Spleen (tissue), 11 donors: Measurements from ENCODE around the gene GBA2. TPM values are rescaled to one million over a fixed set of nuclear protein-coding genes. Genes with fewer than 3 reads are reported as not detected.

Source experiments
- DNase-seq: peaks from one replicate; pipeline ENCODE4 v3.0.0-alpha.2; 2020
- H3K27ac ChIP-seq, 8 donors: fragments of 200-600 bp; sonication (generic) in 7 of 8; 1 replicate in 4 of 8; 2 replicates in 4 of 8; pipeline versions ENCODE4 v1.5.0 to v1.8.0; 2016 to 2021; ENCODE audit warnings: inconsistent platforms in 4 of 8, mild to moderate bottlenecking in 4 of 8, moderate library complexity in 1 of 8
- H3K27me3 ChIP-seq, 7 donors: fragments of 200-600 bp; sonication (generic) in 6 of 7; replicated peaks in 1 of 7; 1 replicate in 4 of 7; 2 replicates in 3 of 7; pipeline versions ENCODE4 v1.5.0 to v1.8.0; 2016 to 2021; ENCODE audit warnings: inconsistent platforms in 3 of 7, mild to moderate bottlenecking in 1 of 7
- H3K36me3 ChIP-seq, 6 donors: fragments of 200-600 bp; sonication (generic) in 5 of 6; 1 replicate in 4 of 6; 2 replicates in 2 of 6; pipeline versions ENCODE4 v1.5.0 to v1.8.0; 2016 to 2021; ENCODE audit warnings: inconsistent platforms in 2 of 6
- H3K4me1 ChIP-seq, 6 donors: fragments of 200-600 bp; sonication (generic) in 5 of 6; 1 replicate in 3 of 6; 2 replicates in 3 of 6; pipeline versions ENCODE4 v1.5.0 to v1.8.0; 2016 to 2021; ENCODE audit warnings: inconsistent platforms in 3 of 6
- H3K4me3 ChIP-seq, 8 donors: fragments of 200-600 bp; sonication (generic) in 7 of 8; 1 replicate in 4 of 8; 2 replicates in 4 of 8; pipeline versions ENCODE4 v1.5.0 to v1.8.0; 2016 to 2021; ENCODE audit warnings: inconsistent platforms in 4 of 8, mild to moderate bottlenecking in 4 of 8, moderate library complexity in 2 of 8
- H3K9me3 ChIP-seq, 8 donors: fragments of 200-600 bp; sonication (generic) in 7 of 8; 1 replicate in 4 of 8; 2 replicates in 4 of 8; pipeline versions ENCODE4 v1.5.0 to v1.8.0; 2016 to 2021; ENCODE audit warnings: inconsistent platforms in 4 of 8
- POLR2A ChIP-seq, 3 donors: fragments of 450-650 bp; IDR thresholded peaks; one replicate each; pipeline ENCODE4 v1.5.1; 2017; ENCODE audit warnings: antibody characterized with exemption in 3 of 3, mild to moderate bottlenecking in 1 of 3
- POLR2AphosphoS5 ChIP-seq, 3 donors: sonication (generic); formaldehyde crosslinking; IDR thresholded peaks; one replicate each; pipeline ENCODE4 v1.5.1; 2017; ENCODE audit warnings: antibody characterized with exemption in 3 of 3
- WGBS, 5 donors: extraction: QIAGEN DNeasy Blood & Tissue Kit in 3 of 5; methylation state at CpG; one replicate each; pipeline versions ENCODE4 v1.1.5 to v1.1.7; 2013 to 2018; 5-methylcytosine and 5-hydroxymethylcytosine counted together
- intact Hi-C: fragments of 100-400 bp; cut with DNase I; formaldehyde crosslinking; loops from one replicate; pipeline ENCODE4 v1.15.0; 2023; ENCODE audit warnings: low total_unique reads
- polyA plus RNA-seq, 3 donors: library from polyadenylated mRNA; stranded (reverse); fragments of 200-250 nt; gene quantifications; one replicate each; pipeline ENCODE4 v1.2.1, GENCODE V29; 2013
- total RNA-seq, 7 donors: library from RNA; depleted of rRNA in 3 of 7; stranded (reverse); fragments of >200 nt in 3 of 7; fragmentation: NEBNext Ultra II Directional in 4 of 7; extraction: Animal tissue kit (Norgen Biotek cat#: 25700) in 4 of 7; gene quantifications; one replicate each; pipeline versions ENCODE4 v1.1.0 to v1.2.1, GENCODE V29; 2016 to 2021
- TF ChIP-seq, protein P1 (sequence below), 11 experiments: fragments of 200-600 bp in 7 of 11; fragments of 450-650 bp in 4 of 11; sonication (generic) in 4 of 11; IDR thresholded peaks in 8 of 11; conservative IDR thresholded peaks in 3 of 11; 1 replicate in 7 of 11; 2 replicates in 4 of 11; pipeline versions ENCODE4 v1.4.0 to v1.8.0; 2016 to 2021; ENCODE audit warnings: antibody characterized with exemption in 11 of 11, inconsistent platforms in 4 of 11, mild to moderate bottlenecking in 1 of 11
- donor health status: healthy with polysubstance abuse.
- donor health status: DM: no; HTN: no; CAD: no; lungs with moderate emphysema.
- donor health status: DM: no; HTN: no; CAD: no.
- donor health status: Bipolar disorder and iron deficiency.
- donor health status: healthy.
- donor health status: DM: no; HTN: no; CAD: no.
- donor health status: DM: yes; HTN: yes; CAD: no.

The GBA2 gene
- total and polyA plus RNA-seq, 10 donors, result 22.8 to 111 (median 73.1) TPM

DNA sequence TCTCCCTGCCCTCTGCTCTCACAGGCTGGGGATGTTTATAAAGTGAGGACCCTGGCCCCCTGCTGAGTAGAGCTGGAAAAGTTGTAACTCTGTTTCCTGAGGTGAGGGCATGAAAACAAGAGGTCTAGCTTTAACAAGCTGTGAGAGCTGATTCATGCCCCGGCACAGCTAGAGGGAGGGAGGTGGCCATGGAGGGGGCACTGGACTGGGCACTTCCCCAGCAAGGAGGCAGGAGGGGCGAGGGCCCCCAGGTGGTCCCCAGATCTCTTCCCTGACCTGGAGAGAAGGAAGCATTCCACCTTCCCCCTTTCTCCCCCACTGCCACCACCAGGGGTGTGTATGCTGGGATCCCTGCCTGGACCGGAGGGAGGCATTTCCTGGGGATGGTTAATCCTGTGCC, 5.2 kb upstream of the GBA2 start, which contains the start of gene MSMP:
MSMP (minus strand) TSS at position 13 of the 400 bp plus-strand sequence. CDS start 147 bp downstream, outside the sequence.
- Histone ChIP-seq H3K27me3 (no peaks in the 10 kb centered on the region), H3K27ac (peak within 1 kb of the TSS in 1 of 8 donors; percentile 96), H3K36me3 (peaks cover 0 to 53% (median 40%) of the 10 kb centered on the region in 6 donors), H3K4me1 (peaks cover 31 to 73% (median 48%) of the 10 kb centered on the region in 6 donors), H3K9me3 (no peaks in the 10 kb centered on the region), H3K4me3 (no peak within 1 kb of the TSS)
- WGBS, 5 donors, result 51 to 61% (median 58%) methylated on average over 2 to 3 of the region's 3 CpGs
- intact Hi-C loops, result no loop called here
- no peak for DNase-seq
- TF ChIP-seq POLR2AphosphoS5 (IDR thresholded peaks at IDR 0.05) (no peak), POLR2A (IDR thresholded peaks at IDR 0.05) (no peak)
- TF ChIP-seq, protein P1, sequence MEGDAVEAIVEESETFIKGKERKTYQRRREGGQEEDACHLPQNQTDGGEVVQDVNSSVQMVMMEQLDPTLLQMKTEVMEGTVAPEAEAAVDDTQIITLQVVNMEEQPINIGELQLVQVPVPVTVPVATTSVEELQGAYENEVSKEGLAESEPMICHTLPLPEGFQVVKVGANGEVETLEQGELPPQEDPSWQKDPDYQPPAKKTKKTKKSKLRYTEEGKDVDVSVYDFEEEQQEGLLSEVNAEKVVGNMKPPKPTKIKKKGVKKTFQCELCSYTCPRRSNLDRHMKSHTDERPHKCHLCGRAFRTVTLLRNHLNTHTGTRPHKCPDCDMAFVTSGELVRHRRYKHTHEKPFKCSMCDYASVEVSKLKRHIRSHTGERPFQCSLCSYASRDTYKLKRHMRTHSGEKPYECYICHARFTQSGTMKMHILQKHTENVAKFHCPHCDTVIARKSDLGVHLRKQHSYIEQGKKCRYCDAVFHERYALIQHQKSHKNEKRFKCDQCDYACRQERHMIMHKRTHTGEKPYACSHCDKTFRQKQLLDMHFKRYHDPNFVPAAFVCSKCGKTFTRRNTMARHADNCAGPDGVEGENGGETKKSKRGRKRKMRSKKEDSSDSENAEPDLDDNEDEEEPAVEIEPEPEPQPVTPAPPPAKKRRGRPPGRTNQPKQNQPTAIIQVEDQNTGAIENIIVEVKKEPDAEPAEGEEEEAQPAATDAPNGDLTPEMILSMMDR (IDR thresholded peaks at IDR 0.05 in 8 of 11, conservative IDR thresholded peaks at IDR 0.05 in 3 of 11), result no peak

DNA sequence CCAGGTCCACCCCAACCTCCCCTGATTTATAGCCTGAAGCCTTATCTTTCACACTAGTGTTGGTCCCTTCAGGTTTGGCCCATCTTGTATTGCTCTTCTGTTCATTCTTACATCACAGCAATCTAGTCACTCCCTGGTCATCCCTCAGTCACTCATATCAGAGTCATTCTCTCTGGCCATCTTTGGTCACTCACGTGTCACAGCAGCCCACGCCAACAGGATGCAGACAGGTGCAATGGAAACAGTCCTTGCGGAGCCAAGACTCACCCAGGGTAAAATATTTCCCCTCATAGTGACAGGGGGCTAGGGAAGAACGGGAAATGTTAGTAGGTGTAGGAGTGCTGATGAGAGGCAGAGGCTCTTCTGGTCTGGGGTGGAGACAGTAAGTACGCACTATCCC, 4.4 kb upstream of the GBA2 start:
- no peaks in the 10 kb centered on the region for H3K9me3 ChIP-seq
- no peaks in the 10 kb centered on the region for H3K27me3 ChIP-seq
- TF ChIP-seq POLR2A (IDR thresholded peaks at IDR 0.05), result no peak
- TF ChIP-seq POLR2AphosphoS5 (IDR thresholded peaks at IDR 0.05), result no peak
- TF ChIP-seq, protein P1 (IDR thresholded peaks at IDR 0.05 in 8 of 11, conservative IDR thresholded peaks at IDR 0.05 in 3 of 11), result no peak
- peaks cover 0 to 53% (median 40%) of the 10 kb centered on the region in 6 donors for H3K36me3 ChIP-seq
- intact Hi-C loops, result no loop called here
- WGBS, 5 donors, result 91 to 98% (median 95%) methylated on average over 5 of the region's 5 CpGs
- no peak overlapping the region for H3K27ac ChIP-seq
- DNase-seq, result no peak
- no peak overlapping the region for H3K4me3 ChIP-seq
- H3K4me1 ChIP-seq, result peaks cover 24 to 67% (median 42%) of the 10 kb centered on the region in 6 donors

DNA sequence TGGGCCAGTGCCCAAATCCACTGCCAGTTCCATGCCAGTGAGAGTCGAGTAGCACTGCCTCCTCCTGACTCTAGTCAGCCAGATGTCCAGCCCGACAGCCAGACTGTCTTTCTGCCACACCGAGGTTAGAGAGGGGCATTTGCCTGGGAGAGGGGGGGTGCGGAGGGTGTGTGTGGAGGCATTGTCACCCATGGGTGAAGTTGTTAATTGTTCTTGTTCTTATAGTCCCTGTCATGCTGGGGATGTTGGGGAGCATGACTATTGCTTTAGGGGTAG, 1.2 kb upstream of the GBA2 start:
- H3K27ac ChIP-seq, result peak overlapping the region; percentile 89 to 99 (median 93)
- H3K4me3 ChIP-seq, result peak overlapping the region in 6 of 8 donors; percentile 69 to 96 (median 80)
- H3K36me3 ChIP-seq, result peaks cover 0 to 58% (median 40%) of the 10 kb centered on the region in 6 donors
- no peaks in the 10 kb centered on the region for H3K9me3 ChIP-seq
- WGBS, 5 donors, result 64 to 73% (median 68%) methylated on average over 4 of the region's 4 CpGs
- intact Hi-C loops, result no loop called here
- H3K4me1 ChIP-seq, result peaks cover 31 to 67% (median 48%) of the 10 kb centered on the region in 6 donors
- DNase-seq, result no peak
- no peaks in the 10 kb centered on the region for H3K27me3 ChIP-seq
- TF ChIP-seq, protein P1 (IDR thresholded peaks at IDR 0.05 in 8 of 11, conservative IDR thresholded peaks at IDR 0.05 in 3 of 11), result no peak

DNA sequence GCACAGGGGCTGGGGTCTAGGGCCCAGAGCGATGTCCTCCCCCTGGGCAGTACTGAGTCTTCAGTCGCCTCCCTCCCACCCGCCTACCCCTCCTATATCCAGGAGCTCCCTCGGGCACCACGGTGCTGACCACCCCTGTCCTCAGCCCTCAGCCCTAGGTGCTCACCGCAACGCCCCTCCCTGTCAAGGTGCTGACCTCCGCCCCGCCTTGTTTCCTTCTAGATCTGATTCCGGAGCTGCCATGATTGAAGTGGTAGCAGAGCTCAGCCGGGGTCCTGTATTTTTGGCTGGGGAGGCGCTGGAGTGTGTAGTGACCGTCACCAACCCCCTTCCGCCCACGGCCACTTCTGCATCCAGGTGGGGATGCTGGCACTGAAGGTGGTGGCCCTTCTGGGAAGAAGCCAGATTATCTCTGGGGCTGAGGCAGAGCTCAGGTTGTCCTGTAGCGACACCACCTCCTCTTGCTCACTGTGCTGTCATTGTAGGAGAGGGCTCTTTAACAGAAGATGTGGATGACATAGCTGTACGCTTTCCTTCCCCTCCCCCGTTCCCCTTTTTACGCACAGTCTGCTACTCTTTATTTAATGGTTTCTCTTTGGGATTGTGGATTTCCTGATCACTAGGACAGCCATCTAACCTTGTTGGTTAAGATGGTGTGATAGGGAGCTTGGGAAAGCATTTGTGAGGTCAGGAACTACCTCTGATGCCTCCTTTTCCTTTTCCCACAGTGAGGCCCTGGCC, 657 bp upstream of the GBA2 start:
- Histone ChIP-seq H3K36me3 (peaks cover 0 to 58% (median 43%) of the 10 kb centered on the region in 6 donors), H3K27ac (peak overlapping the region; percentile 89 to 99 (median 93)), H3K27me3 (no peaks in the 10 kb centered on the region), H3K4me1 (peaks cover 34 to 70% (median 52%) of the 10 kb centered on the region in 6 donors), H3K9me3 (no peaks in the 10 kb centered on the region), H3K4me3 (peak overlapping the region; percentile 63 to 96 (median 80))
- peak in 1 of 3 donors; percentile 27 for TF ChIP-seq POLR2AphosphoS5 (IDR thresholded peaks at IDR 0.05)
- TF ChIP-seq, protein P1 (IDR thresholded peaks at IDR 0.05 in 8 of 11, conservative IDR thresholded peaks at IDR 0.05 in 3 of 11), result no peak
- peak in 1 of 3 donors; percentile 11 for TF ChIP-seq POLR2A (IDR thresholded peaks at IDR 0.05)
- intact Hi-C loops, result loop anchor here (10.0 kb wide), 1 partner anchor 55 kb away; no protein-coding TSS in a partner anchor
- 2 to 10% (median 5%) methylated on average over 10 to 19 of the region's 19 CpGs for WGBS, 5 donors
- peak; percentile 90 for DNase-seq
